ENCODE results near the gene PSMB7.

DNA sequence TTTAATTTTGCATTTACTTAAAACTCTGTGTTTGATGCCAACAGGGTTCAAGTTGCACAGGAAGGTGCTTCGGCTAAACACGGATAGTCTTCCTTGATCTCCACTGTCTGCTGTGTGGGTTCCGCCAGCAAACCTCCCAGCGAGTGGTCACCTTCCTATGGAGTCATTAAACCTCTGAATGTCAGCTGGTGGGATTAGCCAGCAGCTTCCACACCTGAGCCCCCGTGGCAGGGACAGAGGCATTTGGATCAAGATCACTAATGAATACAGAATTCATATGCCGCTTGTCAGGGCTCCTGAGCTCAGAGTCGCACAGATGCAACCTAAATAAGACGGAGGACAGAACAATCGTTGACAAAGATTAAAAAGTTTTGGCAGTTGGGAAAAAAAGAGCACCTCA, 39.5 kb downstream of the PSMB7 start:
- TF ChIP-seq POLR2A (IDR thresholded peaks at IDR 0.05), result no peak
- TF ChIP-seq, protein P1, sequence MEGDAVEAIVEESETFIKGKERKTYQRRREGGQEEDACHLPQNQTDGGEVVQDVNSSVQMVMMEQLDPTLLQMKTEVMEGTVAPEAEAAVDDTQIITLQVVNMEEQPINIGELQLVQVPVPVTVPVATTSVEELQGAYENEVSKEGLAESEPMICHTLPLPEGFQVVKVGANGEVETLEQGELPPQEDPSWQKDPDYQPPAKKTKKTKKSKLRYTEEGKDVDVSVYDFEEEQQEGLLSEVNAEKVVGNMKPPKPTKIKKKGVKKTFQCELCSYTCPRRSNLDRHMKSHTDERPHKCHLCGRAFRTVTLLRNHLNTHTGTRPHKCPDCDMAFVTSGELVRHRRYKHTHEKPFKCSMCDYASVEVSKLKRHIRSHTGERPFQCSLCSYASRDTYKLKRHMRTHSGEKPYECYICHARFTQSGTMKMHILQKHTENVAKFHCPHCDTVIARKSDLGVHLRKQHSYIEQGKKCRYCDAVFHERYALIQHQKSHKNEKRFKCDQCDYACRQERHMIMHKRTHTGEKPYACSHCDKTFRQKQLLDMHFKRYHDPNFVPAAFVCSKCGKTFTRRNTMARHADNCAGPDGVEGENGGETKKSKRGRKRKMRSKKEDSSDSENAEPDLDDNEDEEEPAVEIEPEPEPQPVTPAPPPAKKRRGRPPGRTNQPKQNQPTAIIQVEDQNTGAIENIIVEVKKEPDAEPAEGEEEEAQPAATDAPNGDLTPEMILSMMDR (IDR thresholded peaks at IDR 0.05), result no peak
